RKO (cell line): Measurements from ENCODE around the gene C1orf210.

Experiments
- DNase-seq: peaks from one replicate; pipeline ENCODE4 v3.0.0-alpha.2; 2016; ENCODE audit warnings: low spot score

Gene C1orf210

DNA sequence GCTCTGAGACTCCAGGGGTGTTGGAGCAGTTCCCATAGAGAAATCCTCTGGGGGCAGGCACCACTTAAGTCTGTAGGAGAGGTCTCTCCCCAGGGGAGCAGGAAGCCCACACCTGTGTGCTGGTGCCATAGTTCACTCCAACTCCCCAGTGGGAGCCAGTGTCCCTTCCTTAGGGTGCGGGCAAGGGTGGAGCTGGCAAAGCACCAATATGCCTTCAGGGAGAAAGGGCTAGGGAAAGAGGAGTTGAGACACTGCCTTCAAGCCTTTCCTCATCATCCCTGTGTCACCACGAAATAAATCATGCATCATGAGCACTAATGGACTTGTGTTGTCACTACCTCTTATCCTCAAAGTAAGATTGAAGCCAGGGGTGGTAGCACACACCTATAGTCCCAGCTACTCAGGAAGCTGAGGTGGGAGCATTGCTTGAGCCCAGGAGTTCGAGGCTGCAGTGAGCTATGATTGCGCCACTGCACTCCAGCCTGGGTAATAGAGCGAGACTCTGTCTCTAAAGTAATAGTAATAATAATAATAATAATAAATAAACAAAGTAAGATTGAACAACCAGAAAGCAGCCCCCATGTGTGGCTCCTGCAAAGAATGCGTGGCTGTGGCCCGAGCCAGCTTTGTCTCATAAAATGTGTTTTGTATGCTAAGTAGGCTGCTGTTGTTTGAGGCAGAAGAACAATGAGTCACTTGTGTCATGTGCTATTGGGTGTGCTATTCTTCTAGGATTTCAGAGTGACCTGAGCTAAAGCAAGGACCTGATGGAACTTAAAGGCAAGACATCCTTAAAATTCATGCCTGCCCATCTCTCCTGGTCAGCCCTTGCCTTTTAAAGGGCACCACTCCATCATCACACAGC lies 8.7 kb upstream of the C1orf210 start:
- DNase-seq, result peak; percentile 7

DNA sequence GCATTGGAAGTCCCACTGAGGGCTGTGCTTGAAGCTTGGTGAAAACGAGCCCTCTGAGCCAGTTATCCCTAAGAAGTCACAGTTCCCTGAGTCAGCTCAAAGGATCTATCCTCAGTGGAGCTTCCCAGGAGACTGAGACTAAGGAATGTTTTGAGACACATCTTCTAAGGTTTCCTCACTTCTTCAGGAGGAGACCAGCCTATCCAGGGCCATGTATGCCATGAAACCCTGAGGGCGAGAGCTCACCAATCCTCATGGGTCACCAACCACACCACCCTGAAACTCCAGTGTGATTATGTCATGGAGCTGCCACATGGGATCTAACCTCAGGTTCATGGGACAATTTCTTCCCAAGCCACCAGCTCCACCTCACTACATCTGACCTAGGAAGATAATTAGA lies 7.8 kb upstream of the C1orf210 start:
- DNase-seq, result no peak

GRCh38 chr1:43292679-43293078 lies 7.3 kb upstream of the C1orf210 start:
- DNase-seq, result no peak

DNA sequence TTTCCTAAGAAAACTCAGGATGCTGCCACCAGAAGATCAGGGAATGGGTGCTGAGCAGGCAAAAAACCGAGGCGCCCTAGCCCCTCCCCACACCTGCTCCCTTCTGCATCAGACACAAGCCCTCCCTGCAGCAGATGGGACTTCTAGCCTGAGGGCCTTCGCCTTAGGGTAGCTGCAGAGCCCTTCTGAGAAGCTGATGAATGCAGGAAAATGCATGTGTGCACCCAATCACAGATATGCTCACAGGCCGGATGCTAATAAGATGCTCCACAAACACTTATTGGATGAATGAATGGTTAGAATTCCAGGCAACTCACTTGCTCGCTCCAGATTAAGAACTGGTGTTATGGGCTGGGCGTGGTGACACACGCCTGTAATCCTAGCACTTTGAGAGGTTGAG lies 6.8 kb upstream of the C1orf210 start:
- no peak for DNase-seq

DNA sequence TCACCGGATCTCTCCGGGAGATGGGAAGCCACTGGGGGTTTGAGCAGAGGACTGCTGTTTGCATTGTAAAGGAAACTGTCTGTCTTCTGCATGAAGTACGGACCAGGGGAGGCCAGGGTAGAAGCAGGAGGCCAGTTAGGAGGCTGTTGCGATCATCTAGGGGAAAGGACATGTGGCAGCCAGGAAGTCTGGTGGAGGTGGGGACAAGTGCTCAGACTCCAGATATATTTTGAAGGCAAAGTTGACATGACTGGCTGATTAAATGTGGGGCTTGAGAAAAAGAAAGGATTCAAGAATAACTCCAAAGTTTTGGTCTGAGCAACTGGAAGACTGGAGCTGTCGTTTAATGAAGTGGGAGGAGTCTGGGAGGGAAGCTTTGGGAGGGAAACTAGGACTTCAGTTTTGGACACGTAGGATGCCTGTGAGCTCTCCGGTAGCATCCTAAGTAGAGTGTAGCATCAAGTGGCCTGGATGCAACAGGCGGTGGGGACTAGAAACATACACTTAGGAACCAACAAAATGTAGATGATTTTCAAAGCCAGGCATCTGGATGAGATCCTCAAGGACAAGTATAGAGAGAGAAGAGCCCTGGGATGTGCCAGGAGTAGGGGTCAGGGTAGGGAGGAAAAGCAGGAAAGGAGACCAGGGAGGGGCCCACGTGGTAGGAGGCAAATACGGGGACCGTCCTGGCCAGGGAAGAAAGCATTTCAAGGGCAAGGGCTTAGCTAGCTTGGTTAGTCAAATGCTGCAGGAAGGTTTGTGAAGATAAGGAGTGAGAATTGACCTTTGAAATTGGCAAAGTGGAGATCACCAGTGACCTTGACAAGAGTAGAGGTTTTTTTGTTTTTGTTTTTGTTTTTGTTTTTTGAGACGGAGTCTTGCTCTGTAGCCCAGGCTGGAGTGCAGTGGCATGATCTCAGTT lies 3.7 kb upstream of the C1orf210 start:
- no peak for DNase-seq

GRCh38 chr1:43288058-43288784 lies 2.8 kb upstream of the C1orf210 start:
- DNase-seq, result no peak

GRCh38 chr1:43286533-43286932 lies 1.2 kb upstream of the C1orf210 start:
- DNase-seq, result no peak

GRCh38 chr1:43286115-43286514 lies 734 bp upstream of the C1orf210 start:
- DNase-seq, result no peak

DNA sequence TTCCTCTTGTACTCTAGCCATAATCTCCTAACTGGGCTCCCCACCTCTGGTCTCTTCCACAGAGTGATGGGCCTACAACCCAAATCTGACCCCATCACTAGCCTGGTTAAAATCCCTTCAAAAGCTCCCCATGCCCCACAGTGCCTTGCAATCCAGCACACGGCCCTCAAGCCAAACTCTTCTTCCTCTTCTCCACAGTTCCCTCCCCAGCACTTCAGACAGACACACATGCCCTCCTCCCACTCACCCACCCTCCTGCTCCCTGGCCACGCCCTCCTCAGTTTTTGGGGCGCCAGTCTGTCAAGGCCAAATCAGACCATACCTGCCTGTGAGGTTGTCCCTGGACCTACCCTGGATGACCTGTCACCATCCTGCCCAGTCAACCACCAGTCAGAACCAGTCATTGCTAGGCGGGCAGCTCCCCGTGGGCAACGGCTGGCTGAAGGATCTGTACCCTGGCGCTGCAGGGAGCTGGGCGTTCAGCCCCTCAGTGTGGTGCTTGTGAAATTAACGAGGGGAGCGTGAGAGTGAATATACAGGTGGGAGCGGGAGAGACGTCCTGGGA lies 753 bp downstream of the C1orf210 start:
- no peak for DNase-seq

DNA sequence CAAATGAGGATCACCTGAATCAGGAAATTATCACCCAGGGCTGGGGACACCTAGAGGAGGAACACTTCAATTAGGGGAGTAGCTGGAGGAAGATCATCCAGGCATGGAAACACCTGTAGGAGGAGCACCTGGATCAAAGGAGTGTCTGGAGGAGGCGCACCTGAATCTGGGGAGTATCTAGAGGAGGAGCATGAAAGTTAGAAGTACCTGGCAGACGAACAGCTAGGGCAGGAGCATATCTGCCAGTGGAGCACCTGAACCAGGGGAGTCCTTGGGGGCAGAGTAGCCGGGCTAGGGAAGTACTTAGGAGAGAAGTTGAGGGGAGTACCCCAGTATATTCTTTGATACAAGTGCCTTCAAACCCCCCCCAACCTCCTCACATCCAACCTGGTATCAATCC lies 1.3 kb downstream of the C1orf210 start:
- DNase-seq, result no peak

GRCh38 chr1:43282220-43283195 lies 2.9 kb downstream of the C1orf210 start:
- no peak for DNase-seq

DNA sequence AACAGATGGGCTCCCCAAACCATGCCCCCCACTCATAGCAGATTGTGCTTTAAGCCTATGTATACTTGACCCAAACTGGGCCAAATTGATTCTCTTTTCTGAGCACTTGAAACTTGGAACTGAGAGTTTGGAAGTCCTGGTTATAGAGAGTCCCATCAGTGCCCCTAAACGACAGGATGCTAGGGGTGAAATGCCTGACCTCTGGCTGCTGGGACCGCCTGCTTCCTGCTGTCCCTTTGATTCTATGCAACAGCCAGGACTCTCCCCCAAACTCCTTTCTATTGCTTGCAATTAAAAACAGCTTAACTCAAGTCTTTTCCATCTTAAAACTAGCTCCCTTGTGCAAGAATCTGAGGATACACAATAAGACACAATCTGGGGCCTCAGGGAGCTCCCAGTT lies 4.7 kb downstream of the C1orf210 start:
- DNase-seq, result no peak

DNA sequence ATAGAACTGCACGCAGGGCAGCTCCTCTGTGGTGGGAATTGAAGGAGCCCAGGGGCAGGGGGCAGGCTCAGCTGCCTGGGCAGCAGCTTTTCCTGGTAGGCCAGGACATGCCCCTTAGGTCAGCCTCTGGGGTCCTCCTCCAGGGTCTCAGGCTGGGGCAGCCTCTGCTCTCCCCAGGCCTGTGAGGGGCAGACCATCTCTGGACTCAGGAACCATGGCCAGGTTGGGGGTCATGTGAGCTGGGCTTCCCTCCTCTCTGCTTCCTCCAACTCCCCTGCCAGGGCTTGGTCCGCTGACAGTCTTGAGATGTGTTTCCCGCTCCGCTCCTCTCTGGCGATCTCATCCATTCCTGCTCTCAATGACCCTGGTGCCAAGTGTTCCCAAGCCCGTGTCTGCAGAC lies 5.7 kb downstream of the C1orf210 start:
- no peak for DNase-seq

DNA sequence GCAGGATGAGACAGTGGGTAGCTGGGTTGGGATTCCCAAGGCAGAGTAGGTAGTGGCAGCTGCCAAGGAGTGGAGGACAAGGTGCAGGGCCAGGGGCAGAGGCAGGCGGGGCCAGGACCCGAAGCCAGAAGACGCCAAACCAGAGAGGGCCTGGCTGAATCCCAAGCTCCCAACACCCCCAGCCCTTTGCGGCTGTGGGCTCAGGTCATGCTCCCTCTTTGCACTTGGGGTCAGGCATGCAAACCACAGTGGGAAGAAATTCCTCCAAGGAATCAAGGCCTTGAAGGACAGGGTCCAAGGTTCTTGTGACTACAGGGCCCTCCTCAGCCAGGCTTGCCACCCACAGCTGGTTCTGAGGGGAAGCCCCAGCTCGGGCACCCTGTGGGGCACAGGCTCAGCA lies 6.2 kb downstream of the C1orf210 start:
- no peak for DNase-seq

DNA sequence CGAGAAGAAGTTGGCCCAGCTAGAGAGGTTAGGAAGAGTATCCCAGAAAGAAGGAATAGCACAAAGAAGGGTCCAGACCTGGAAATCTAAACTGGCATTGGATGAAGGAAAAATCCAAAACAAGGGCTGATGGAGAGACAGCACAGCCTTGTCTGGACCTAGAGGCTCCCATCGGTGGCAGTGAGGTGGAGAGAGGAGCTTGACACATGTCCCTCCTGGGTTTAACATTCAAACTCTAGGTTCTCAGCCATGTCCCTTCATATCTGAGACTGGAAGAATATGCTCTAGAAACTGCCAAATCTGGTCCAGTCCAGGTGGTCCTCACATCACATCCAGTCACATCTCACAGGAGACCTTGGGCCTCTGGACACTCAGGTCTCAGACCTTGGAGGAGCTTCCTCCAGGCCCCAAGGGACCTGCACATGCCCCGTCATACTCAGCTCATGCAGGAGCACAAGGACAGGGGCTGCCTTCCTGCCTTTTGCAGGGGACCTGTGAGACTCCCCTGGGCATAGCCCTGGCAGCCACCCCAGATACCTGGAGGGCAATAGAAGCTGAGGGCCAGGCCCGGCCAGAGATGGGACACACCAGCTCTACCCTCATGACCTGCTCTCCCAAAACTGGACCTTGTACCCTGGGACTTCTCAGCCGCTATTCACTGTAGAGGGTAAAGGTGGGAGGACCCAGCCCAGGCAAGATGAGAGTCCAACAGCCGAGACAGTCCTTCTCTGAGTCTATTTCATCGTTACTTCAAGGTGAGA lies 8.1 kb downstream of the C1orf210 start:
- DNase-seq, result no peak

DNA sequence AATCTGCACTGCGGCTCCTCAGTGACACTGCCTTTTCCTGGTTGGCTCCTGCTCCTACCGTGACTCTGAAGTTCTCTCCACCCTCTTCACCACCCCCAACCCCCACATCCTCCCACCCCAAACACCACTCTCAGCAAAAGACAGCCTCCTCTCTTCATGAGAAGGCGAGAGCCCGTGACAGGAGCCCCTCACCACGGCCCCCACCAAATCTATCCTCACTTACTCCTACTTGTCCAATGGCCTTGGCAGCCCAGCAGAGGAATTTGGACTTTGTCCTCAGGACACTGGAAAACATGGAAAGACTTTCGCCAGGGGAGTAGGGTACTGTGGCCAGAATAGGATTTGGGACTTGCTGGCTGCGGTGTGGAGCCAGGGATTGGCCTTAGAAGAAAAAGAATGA lies 8.7 kb downstream of the C1orf210 start:
- no peak for DNase-seq

GRCh38 chr1:43275826-43276620 lies 9.4 kb downstream of the C1orf210 start:
- DNase-seq, result no peak

DNA sequence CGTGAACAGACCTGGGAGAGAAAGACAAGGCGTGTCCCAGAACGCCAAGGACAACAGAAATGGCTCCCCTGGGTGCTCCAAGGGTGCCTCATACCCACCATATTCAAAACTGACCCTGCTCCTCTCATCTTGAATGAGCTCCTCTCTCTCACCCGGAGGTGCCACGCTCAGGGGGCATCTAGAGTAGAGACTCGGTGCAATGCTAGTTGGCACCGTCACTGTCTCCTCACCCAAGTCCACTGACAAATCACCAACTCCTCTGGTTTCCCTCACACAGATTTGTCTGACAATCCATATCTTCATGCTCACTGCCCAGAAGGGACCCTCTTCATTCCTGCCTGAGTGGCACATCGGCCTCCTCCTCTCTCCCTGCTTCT lies 10.6 kb downstream of the C1orf210 start:
- no peak for DNase-seq

DNA sequence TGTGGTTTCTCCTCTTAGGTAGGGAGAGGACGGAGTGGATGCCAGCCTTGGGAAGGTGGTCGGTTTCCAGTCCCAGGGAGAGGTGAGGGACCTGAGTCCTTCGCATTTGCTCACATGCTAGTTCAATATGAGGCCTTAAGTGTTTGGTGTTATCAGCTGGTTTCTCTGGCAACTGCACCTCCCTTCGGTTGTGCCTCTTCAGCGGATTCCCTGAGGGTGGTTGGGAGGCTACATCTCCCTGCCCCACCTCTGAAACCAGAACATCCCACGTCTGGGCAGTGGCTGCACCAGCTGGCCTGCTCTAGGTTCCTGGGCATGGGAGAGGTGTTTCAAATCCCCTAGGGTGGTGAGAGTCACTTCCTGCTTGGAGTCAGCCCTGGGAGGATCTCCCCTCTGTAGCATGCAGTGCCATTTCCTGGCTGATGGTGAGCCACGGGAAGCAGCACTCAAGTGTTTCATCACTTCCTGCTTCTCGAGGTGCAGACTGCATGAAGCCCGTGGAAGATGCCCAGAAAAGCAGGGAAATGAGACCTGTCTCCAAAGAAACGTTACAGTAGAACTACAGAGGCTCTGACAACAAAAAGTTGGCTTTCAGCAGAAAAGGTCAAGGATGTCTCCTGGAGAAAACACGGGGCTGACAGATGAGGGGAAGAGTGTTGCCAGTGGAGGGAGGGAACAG lies 11.1 kb downstream of the C1orf210 start:
- peak; percentile 60 for DNase-seq
